GM12892 (cell line): Measurements from ENCODE around the gene GALNT13.

Experiments used
- POLR2A ChIP-seq: IDR thresholded peaks from 2 replicates; pipeline ENCODE4 v1.6.1; 2011; ENCODE audit warnings: low read depth, low read length, control low read depth
- POLR2AphosphoS5 ChIP-seq: IDR thresholded peaks from 2 replicates; pipeline ENCODE4 v1.6.1; 2011; ENCODE audit warnings: low read depth, low read length, control low read depth

DNA sequence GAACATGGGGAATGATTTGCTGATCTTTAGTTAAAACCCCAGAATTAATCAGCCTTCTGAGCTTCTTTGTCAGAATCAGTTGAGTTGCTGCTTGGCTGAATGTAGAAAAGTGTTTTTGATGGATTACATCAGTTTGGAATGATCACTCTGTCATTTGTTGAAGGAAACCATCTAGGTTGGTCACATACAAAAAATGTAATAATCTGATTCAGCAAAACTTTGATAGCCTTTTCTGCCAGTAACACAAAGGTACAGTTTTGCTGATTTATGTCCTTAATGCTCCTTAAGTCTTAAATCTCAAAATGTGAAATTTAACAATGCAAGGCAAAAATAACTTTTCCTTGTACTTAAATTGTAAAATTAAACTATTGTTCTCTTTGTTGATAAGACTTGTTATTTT, 74.3 kb downstream of the GALNT13 start:
- TF ChIP-seq POLR2AphosphoS5 (no peak), POLR2A (no peak)
